ENCODE data around the gene TRPM3.

GRCh38 chr9:70534471-70534870 is 587.0 kb downstream of the TRPM3 start:
- TF ChIP-seq ZNF572 (CRISPR knock-in tag; IDR thresholded peaks at IDR 0.05) (no peak), SMARCC2 (IDR thresholded peaks at IDR 0.05) (no peak), ZNF451 (CRISPR knock-in tag; IDR thresholded peaks at IDR 0.05) (no peak), ZSCAN29 (CRISPR knock-in tag; conservative IDR thresholded peaks at IDR 0.05) (no peak), ZNF335 (CRISPR knock-in tag; IDR thresholded peaks at IDR 0.05) (no peak), SP1 (IDR thresholded peaks at IDR 0.05) (no peak), SP1 (CRISPR knock-in tag; IDR thresholded peaks at IDR 0.05) (no peak), FOSL2 (CRISPR knock-in tag; IDR thresholded peaks at IDR 0.05) (no peak)

Data from HepG2 (cell line).